H9 (cell line): ENCODE data around the gene CTXN3. TPM values are rescaled to one million over a fixed set of nuclear protein-coding genes. Genes with fewer than 3 reads are reported as not detected.
A peak's percentile ranks its signal among the peaks of the same experiment; 100 is the strongest.

Experiments used
- DNase-seq: peaks from one replicate; pipeline ENCODE4 v3.0.0-alpha.2; 2017
- H2AFZ ChIP-seq: one replicate; pipeline ENCODE4 v1.6.1; 2013; ENCODE audit warnings: mild to moderate bottlenecking, low read length, control low read depth, moderate library complexity
- H2AK5ac ChIP-seq: 2 replicates; pipeline ENCODE4 v1.6.1; 2013; ENCODE audit warnings: low read length, control low read depth, mixed read lengths; ENCODE audit not compliant: insufficient read length
- H2BK120ac ChIP-seq: one replicate; pipeline ENCODE4 v1.6.1; 2013; ENCODE audit warnings: low read depth, mild to moderate bottlenecking, low read length, control low read depth, inconsistent platforms; ENCODE audit not compliant: poor library complexity, severe bottlenecking
- H2BK12ac ChIP-seq: 2 replicates; pipeline ENCODE4 v1.6.1; 2013; ENCODE audit warnings: low read length, control low read depth, mixed read lengths, low read depth; ENCODE audit not compliant: insufficient read length
- H2BK15ac ChIP-seq: 2 replicates; pipeline ENCODE4 v1.6.1; 2013; ENCODE audit warnings: low read depth, low read length, control low read depth
- H2BK20ac ChIP-seq: one replicate; pipeline ENCODE4 v1.6.1; 2013; ENCODE audit warnings: low read depth, mild to moderate bottlenecking, low read length, control low read depth, inconsistent platforms; ENCODE audit not compliant: poor library complexity, severe bottlenecking
- H2BK5ac ChIP-seq: 2 replicates; pipeline ENCODE4 v1.6.1; 2013; ENCODE audit warnings: low read length, control low read depth, mixed read lengths; ENCODE audit not compliant: insufficient read length
- H3K14ac ChIP-seq: 2 replicates; pipeline ENCODE4 v1.6.1; 2013; ENCODE audit warnings: low read length, control low read depth; ENCODE audit not compliant: insufficient read depth
- H3K18ac ChIP-seq: 2 replicates; pipeline ENCODE4 v1.6.1; 2013; ENCODE audit warnings: low read depth, mild to moderate bottlenecking, mixed read lengths, low read length, control low read depth; ENCODE audit not compliant: insufficient read length
- H3K23ac ChIP-seq: 2 replicates; pipeline ENCODE4 v1.6.1; 2013; ENCODE audit warnings: low read length, control low read depth, mixed read lengths, low read depth; ENCODE audit not compliant: insufficient read length
- H3K23me2 ChIP-seq: 2 replicates; pipeline ENCODE4 v1.6.1; 2013; ENCODE audit warnings: low read depth, mild to moderate bottlenecking, mixed read lengths, low read length, control low read depth; ENCODE audit not compliant: insufficient read length, poor library complexity, severe bottlenecking
- H3K27ac ChIP-seq: 2 replicates; pipeline ENCODE4 v1.5.1; 2013; ENCODE audit warnings: low read length, control low read depth, mixed read lengths, low read depth; ENCODE audit not compliant: insufficient read length
- H3K27me3 ChIP-seq: 2 replicates; pipeline ENCODE4 v1.6.1; 2013; ENCODE audit warnings: low read length, control low read depth, inconsistent platforms; ENCODE audit not compliant: insufficient read depth
- H3K4ac ChIP-seq: 2 replicates; pipeline ENCODE4 v1.6.1; 2013; ENCODE audit warnings: low read depth, mild to moderate bottlenecking, control low read depth, inconsistent platforms, low read length, moderate library complexity
- H3K4me1 ChIP-seq: 2 replicates; pipeline ENCODE4 v1.6.1; 2013; ENCODE audit warnings: low read length, control low read depth, inconsistent platforms; ENCODE audit not compliant: insufficient read depth
- H3K4me2 ChIP-seq: 2 replicates; pipeline ENCODE4 v1.6.1; 2013; ENCODE audit warnings: low read length, control low read depth, mixed read lengths; ENCODE audit not compliant: insufficient read length, insufficient read depth
- H3K56ac ChIP-seq: 2 replicates; pipeline ENCODE4 v1.6.1; 2013; ENCODE audit warnings: low read depth, mild to moderate bottlenecking, mixed read lengths, low read length, control low read depth; ENCODE audit not compliant: insufficient read length
- H3K79me1 ChIP-seq: 2 replicates; pipeline ENCODE4 v1.6.1; 2013; ENCODE audit warnings: low read depth, mild to moderate bottlenecking, moderate library complexity, low read length, control low read depth, inconsistent platforms; ENCODE audit not compliant: insufficient read depth, poor library complexity, severe bottlenecking
- H3K79me2 ChIP-seq: 2 replicates; pipeline ENCODE4 v1.6.1; 2013; ENCODE audit warnings: low read length, control low read depth, inconsistent platforms; ENCODE audit not compliant: insufficient read depth
- H3K9ac ChIP-seq: 2 replicates; pipeline ENCODE4 v1.6.1; 2013; ENCODE audit warnings: low read length, control low read depth, mixed read lengths; ENCODE audit not compliant: insufficient read length; ENCODE audit errors: extremely low read depth
- H3K9me3 ChIP-seq: one replicate; pipeline ENCODE4 v1.6.1; 2013; ENCODE audit warnings: low read depth, low read length, inconsistent platforms; ENCODE audit not compliant: control insufficient read depth
- H3T11ph ChIP-seq: one replicate; pipeline ENCODE4 v1.6.1; 2013; ENCODE audit warnings: mild to moderate bottlenecking, low read length, control low read depth, inconsistent platforms
- H4K20me1 ChIP-seq: one replicate; pipeline ENCODE4 v1.6.1; 2013; ENCODE audit not compliant: control insufficient read depth, insufficient read length, insufficient read depth
- H4K5ac ChIP-seq: 2 replicates; pipeline ENCODE4 v1.6.1; 2013; ENCODE audit warnings: low read depth, mild to moderate bottlenecking, mixed read lengths, low read length, control low read depth; ENCODE audit not compliant: insufficient read length
- H4K8ac ChIP-seq: replicated peaks from 2 replicates; pipeline ENCODE4 v1.6.1; 2013; ENCODE audit warnings: low read length, control low read depth, mixed read lengths, low read depth; ENCODE audit not compliant: insufficient read length
- H4K91ac ChIP-seq: 2 replicates; pipeline ENCODE4 v1.6.1; 2013; ENCODE audit warnings: low read depth, mild to moderate bottlenecking, moderate library complexity, mixed read lengths, low read length, control low read depth; ENCODE audit not compliant: insufficient read length
- H3K27ac Mint-ChIP-seq, 3 experiments: 2 replicates in 2 of 3; 3 replicates in 1 of 3; pipeline ENCODE4 v1.8.0; 2020 to 2021; ENCODE audit warnings: mixed read lengths in 3 of 3, mild to moderate bottlenecking in 1 of 3, moderate library complexity in 1 of 3
- H3K27me3 Mint-ChIP-seq: 2 replicates; pipeline ENCODE4 v1.8.0; 2021; ENCODE audit warnings: low read depth, mild to moderate bottlenecking, moderate library complexity, mixed read lengths
- H3K36me3 Mint-ChIP-seq, 3 experiments: 2 replicates in 2 of 3; 3 replicates in 1 of 3; pipeline ENCODE4 v1.8.0; 2020 to 2021; ENCODE audit warnings: low read depth in 3 of 3, mixed read lengths in 3 of 3; ENCODE audit not compliant: insufficient read depth in 1 of 3
- H3K4me1 Mint-ChIP-seq, 2 experiments: 2 replicates each; pipeline ENCODE4 v1.8.0; 2020; ENCODE audit warnings: mixed read lengths in 2 of 2
- H3K4me3 Mint-ChIP-seq, 2 experiments: 2 replicates in 1 of 2; 3 replicates in 1 of 2; pipeline ENCODE4 v1.8.0; 2020 to 2021; ENCODE audit warnings: mild to moderate bottlenecking in 2 of 2, mixed read lengths in 2 of 2, moderate library complexity in 1 of 2
- H3K9me3 Mint-ChIP-seq, 2 experiments: 2 replicates in 1 of 2; 3 replicates in 1 of 2; pipeline ENCODE4 v1.8.0; 2020; ENCODE audit warnings: mild to moderate bottlenecking in 2 of 2, mixed read lengths in 2 of 2, moderate library complexity in 1 of 2
- CTCF ChIP-seq: fragments of 200-600 bp; sonication (generic); conservative IDR thresholded peaks from 3 replicates; pipeline ENCODE4 v1.8.0; 2021; ENCODE audit warnings: antibody characterized with exemption, mild to moderate bottlenecking
- WGBS: extraction: QIAGEN DNeasy Blood & Tissue Kit; methylation state at CpG from one replicate; pipeline ENCODE4 v1.1.7; 2013; ENCODE audit warnings: missing lambda C conversion rate, low lambda C conversion rate, mixed read lengths; ENCODE audit not compliant: insufficient read length; ENCODE audit errors: extremely low coverage; 5-methylcytosine and 5-hydroxymethylcytosine counted together
- total RNA-seq: library from RNA; stranded (reverse); gene quantifications from 2 replicates; pipeline ENCODE4 v1.2.1, GENCODE V29; 2021

The CTXN3 gene
- total RNA-seq, 1 experiment from 2014 or later: not detected

- no peak overlapping the region for H3K27ac ChIP-seq
- H3K9ac ChIP-seq: no peak overlapping the region
- no peak overlapping the region for H4K91ac ChIP-seq
- no peak overlapping the region for H2BK15ac ChIP-seq
- no peak overlapping the region for H2BK12ac ChIP-seq
- no peak for DNase-seq
- no peak overlapping the region for H3K14ac ChIP-seq
- no peak overlapping the region for H3K4me2 ChIP-seq
- H2AK5ac ChIP-seq: no peak overlapping the region
- H3K56ac ChIP-seq: no peak overlapping the region
- no peak overlapping the region for H2BK5ac ChIP-seq
- no peak overlapping the region for H3K4ac ChIP-seq
- Mint-ChIP-seq H3K4me3 (no peak overlapping the region), H3K4me1 (peaks cover 26 to 30% of the 10 kb centered on the region in 2 experiments), H3K9me3 (no peaks in the 10 kb centered on the region), H3K27ac (peak overlapping the region; percentile 37 to 53 (median 47); a peak in 4 of 7 replicates), H3K36me3 (no peaks in the 10 kb centered on the region), H3K27me3 (no peaks in the 10 kb centered on the region)
- peaks cover 4% of the 10 kb centered on the region; the same call in 1 of the 2 replicates for H3K4me1 ChIP-seq
- H3K9me3 ChIP-seq: no peaks in the 10 kb centered on the region
- no peaks in the 10 kb centered on the region for H3K23me2 ChIP-seq
- WGBS: no CpG with 5 or more reads among the region's 3 CpGs
- no peak overlapping the region for H2BK120ac ChIP-seq
- no peak overlapping the region for H3K18ac ChIP-seq
- no peaks in the 10 kb centered on the region for H3K27me3 ChIP-seq
- no peak for TF ChIP-seq CTCF
- H4K8ac ChIP-seq: no peak overlapping the region
- no peaks in the 10 kb centered on the region for H4K20me1 ChIP-seq
- H3K79me1 ChIP-seq: no peaks in the 10 kb centered on the region
- no peak overlapping the region for H2AFZ ChIP-seq
- no peak overlapping the region for H3T11ph ChIP-seq
- no peaks in the 10 kb centered on the region for H3K79me2 ChIP-seq
- H4K5ac ChIP-seq: no peak overlapping the region
- no peak overlapping the region for H2BK20ac ChIP-seq
- H3K23ac ChIP-seq: no peak overlapping the region
Measured at GRCh38 chr5:127660047-127660733, 11.3 kb downstream of the CTXN3 start.
